ENCODE measurements around the gene TREX2. TPM values are rescaled to one million over a fixed set of nuclear protein-coding genes. Genes with fewer than 3 reads are reported as not detected.

The TREX2 gene
- total and polyA plus RNA-seq, 2 of the 8 experiments (the other 6 are each of a cell fraction or from before 2014, with no cell fraction given): 0.71 to 0.80 TPM

- TF ChIP-seq GABPA (IDR thresholded peaks at IDR 0.05; ENCODE audit: borderline replicate concordance, insufficient read depth, low read length) (no peak), ATF2 (IDR thresholded peaks at IDR 0.05; ENCODE audit: low read length) (no peak)
These were observed 36.9 kb downstream of the TREX2 start (continued) for GRCh38 chrX:153408871-153409351.

Data from H1 (cell line).